Measurements from ENCODE around the gene CHD9. TPM values are rescaled to one million over a fixed set of nuclear protein-coding genes. Genes with fewer than 3 reads are reported as not detected.

CHD9 gene
- polyA plus RNA-seq, 3 donors: 15.8 to 26.1 (median 22.5) TPM

GRCh38 chr16:53099318-53100130 lies 44.7 kb downstream of the CHD9 start:
- DNase-seq: peak; percentile 61 to 76 (median 75)
- H3K36me3 ChIP-seq (replicated peaks in 1 of 2; ENCODE audit: control insufficient read depth in 1 of 2, insufficient read depth in 2 of 2, low read length in 2 of 2): peaks cover 0 to 4% of the 10 kb centered on the region in 2 donors
- TF ChIP-seq CTCF (IDR thresholded peaks at IDR 0.05): no peak
- peak overlapping the region; percentile 77 to 91 for H3K4me3 Mint-ChIP-seq
- peak overlapping the region; percentile 94 for H3K4me2 ChIP-seq (replicated peaks; ENCODE audit: extremely low read depth, low read length, poor library complexity, severe bottlenecking)
- peak overlapping the region; percentile 90 for H2AFZ ChIP-seq (ENCODE audit: insufficient read depth, low read depth, low read length, poor library complexity, severe bottlenecking)
- H3K27ac Mint-ChIP-seq: peak overlapping the region; percentile 92 to 97 (median 96)
- no peaks in the 10 kb centered on the region for H4K20me1 ChIP-seq (ENCODE audit: insufficient read depth, low read length)
- no peaks in the 10 kb centered on the region for H3K27me3 ChIP-seq (ENCODE audit: control insufficient read depth in 2 of 2, insufficient read depth in 2 of 2, low read length in 2 of 2)
- H3K36me3 Mint-ChIP-seq: peaks cover 2 to 4% of the 10 kb centered on the region in 2 donors
- H3K4me3 ChIP-seq (replicated peaks in 1 of 3; ENCODE audit: low read depth in 2 of 3, low read length in 3 of 3): peak overlapping the region; percentile 37 to 80 (median 38)
- no peaks in the 10 kb centered on the region for H3K9me3 Mint-ChIP-seq
- H3K9ac ChIP-seq (ENCODE audit: insufficient read depth, low read length, poor library complexity, severe bottlenecking): peak overlapping the region; percentile 79
- peaks cover 42 to 43% of the 10 kb centered on the region in 2 donors for H3K4me1 ChIP-seq (ENCODE audit: control insufficient read depth in 1 of 2, insufficient read depth in 2 of 2, low read length in 2 of 2)
- H3K79me2 ChIP-seq (ENCODE audit: insufficient read depth, low read length): peaks cover 50% of the 10 kb centered on the region
- H3K27ac ChIP-seq (ENCODE audit: low read depth in 1 of 2, low read length in 2 of 2): peak overlapping the region; percentile 75 to 95
- intact Hi-C loops (cut with micrococcal nuclease): loop anchor here in 1 of 2 donors (2.0 kb wide), 1 partner anchor 31 kb away; no protein-coding TSS in a partner anchor
- WGBS (ENCODE audit: insufficient coverage): under 1% methylated on average over 15 of the region's 26 CpGs
- peaks cover 0 to 3% (median 0%) of the 10 kb centered on the region in 3 donors for H3K27me3 Mint-ChIP-seq (ENCODE audit: low read depth in 3 of 3)
- no peaks in the 10 kb centered on the region for H3K9me3 ChIP-seq (replicated peaks in 1 of 2; ENCODE audit: control insufficient read depth in 1 of 2, insufficient read depth in 1 of 2, low read length in 2 of 2)
- peaks cover 37% of the 10 kb centered on the region for H3K4me1 Mint-ChIP-seq

- H3K4me1 ChIP-seq (ENCODE audit: control insufficient read depth in 1 of 2, insufficient read depth in 2 of 2, low read length in 2 of 2): peaks cover 37 to 41% of the 10 kb centered on the region in 2 donors
- TF ChIP-seq CTCF (IDR thresholded peaks at IDR 0.05): no peak
- H3K9ac ChIP-seq (ENCODE audit: insufficient read depth, low read length, poor library complexity, severe bottlenecking): peak overlapping the region; percentile 79
- H2AFZ ChIP-seq (ENCODE audit: insufficient read depth, low read depth, low read length, poor library complexity, severe bottlenecking): peak overlapping the region; percentile 90
- DNase-seq: no peak
- H3K4me3 Mint-ChIP-seq: peak overlapping the region; percentile 77 to 91
- no peaks in the 10 kb centered on the region for H3K9me3 ChIP-seq (replicated peaks in 1 of 2; ENCODE audit: control insufficient read depth in 1 of 2, insufficient read depth in 1 of 2, low read length in 2 of 2)
- peaks cover 50% of the 10 kb centered on the region for H3K79me2 ChIP-seq (ENCODE audit: insufficient read depth, low read length)
- H3K27me3 Mint-ChIP-seq (ENCODE audit: low read depth in 3 of 3): no peaks in the 10 kb centered on the region
- 100% methylated on average over 1 of the region's 9 CpGs for WGBS (ENCODE audit: insufficient coverage)
- no peaks in the 10 kb centered on the region for H3K9me3 Mint-ChIP-seq
- H3K36me3 Mint-ChIP-seq: peaks cover 2 to 4% of the 10 kb centered on the region in 2 donors
- H3K4me1 Mint-ChIP-seq: peaks cover 32% of the 10 kb centered on the region
- peak overlapping the region; percentile 94 for H3K4me2 ChIP-seq (replicated peaks; ENCODE audit: extremely low read depth, low read length, poor library complexity, severe bottlenecking)
- H3K27ac ChIP-seq (ENCODE audit: low read depth in 1 of 2, low read length in 2 of 2): peak overlapping the region; percentile 75 to 95
- peaks cover 0 to 4% of the 10 kb centered on the region in 2 donors for H3K36me3 ChIP-seq (replicated peaks in 1 of 2; ENCODE audit: control insufficient read depth in 1 of 2, insufficient read depth in 2 of 2, low read length in 2 of 2)
- H3K4me3 ChIP-seq (replicated peaks in 1 of 3; ENCODE audit: low read depth in 2 of 3, low read length in 3 of 3): peak overlapping the region in 2 of 3 experiments; percentile 38 to 80
- H3K27me3 ChIP-seq (ENCODE audit: control insufficient read depth in 2 of 2, insufficient read depth in 2 of 2, low read length in 2 of 2): no peaks in the 10 kb centered on the region
- H3K27ac Mint-ChIP-seq: peak overlapping the region; percentile 84 to 97 (median 95)
- intact Hi-C loops (cut with micrococcal nuclease): no loop called here
- no peaks in the 10 kb centered on the region for H4K20me1 ChIP-seq (ENCODE audit: insufficient read depth, low read length)
These were observed 45.4 kb downstream of the CHD9 start for GRCh38 chr16:53100131-53100748.
